ENCODE data around the gene WDR5. TPM values are rescaled to one million over a fixed set of nuclear protein-coding genes. Genes with fewer than 3 reads are reported as not detected.

Gene WDR5
- total and polyA plus RNA-seq, 3 donors from 2014 or later, result 52.4 to 91.4 (median 54.9) TPM

DNA sequence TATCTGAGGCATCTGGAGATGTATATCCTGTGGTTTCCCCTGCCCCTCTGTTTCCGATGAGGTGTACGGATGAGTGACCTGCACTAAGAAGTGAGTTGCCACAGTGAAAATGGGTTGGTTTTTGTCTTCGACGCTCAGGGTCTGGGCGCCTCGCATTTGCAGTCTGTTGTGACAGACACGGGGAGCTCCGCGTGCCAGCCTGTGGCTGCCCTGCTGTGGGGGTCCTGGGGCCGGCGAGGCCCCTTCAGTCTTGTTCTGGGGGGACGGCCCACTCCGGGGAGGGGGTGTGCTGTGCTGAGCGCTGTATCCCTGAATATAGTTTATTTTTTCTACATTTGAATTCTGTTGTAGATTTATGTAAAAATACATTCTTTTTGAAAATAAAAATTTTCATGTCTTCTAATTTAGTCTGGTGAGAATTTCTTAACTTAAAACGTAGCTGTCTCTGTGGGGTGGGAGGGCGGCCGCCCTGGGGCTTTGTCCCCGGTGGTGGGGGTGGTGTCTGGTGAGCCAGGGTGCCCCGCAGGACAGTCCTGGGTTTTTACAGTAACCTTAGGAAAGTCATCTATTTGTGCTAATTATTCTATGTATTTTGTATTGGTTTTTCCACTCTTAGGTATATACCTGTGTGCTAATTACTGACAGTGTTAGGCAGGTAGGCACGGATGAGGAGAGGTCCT, 23.8 kb downstream of the WDR5 start:
- H3K4me1 ChIP-seq, result peaks cover 2% of the 10 kb centered on the region
- H3K4me3 ChIP-seq, result no peak overlapping the region
- 87 to 88% methylated on average over 20 of the region's 20 CpGs for WGBS, 2 donors
- intact Hi-C loops (cut with DNase I; ENCODE audit: low total_unique reads), result no loop called here
- no peaks in the 10 kb centered on the region for H3K27me3 ChIP-seq
- H3K36me3 ChIP-seq (ENCODE audit: low read depth, missing control alignments), result no peaks in the 10 kb centered on the region
- DNase-seq, result no peak
- no peaks in the 10 kb centered on the region for H3K9me3 ChIP-seq
- no peak overlapping the region for H3K27ac ChIP-seq
- TF ChIP-seq POLR2A (IDR thresholded peaks at IDR 0.05) (no peak), CTCF (IDR thresholded peaks at IDR 0.05) (no peak)

DNA sequence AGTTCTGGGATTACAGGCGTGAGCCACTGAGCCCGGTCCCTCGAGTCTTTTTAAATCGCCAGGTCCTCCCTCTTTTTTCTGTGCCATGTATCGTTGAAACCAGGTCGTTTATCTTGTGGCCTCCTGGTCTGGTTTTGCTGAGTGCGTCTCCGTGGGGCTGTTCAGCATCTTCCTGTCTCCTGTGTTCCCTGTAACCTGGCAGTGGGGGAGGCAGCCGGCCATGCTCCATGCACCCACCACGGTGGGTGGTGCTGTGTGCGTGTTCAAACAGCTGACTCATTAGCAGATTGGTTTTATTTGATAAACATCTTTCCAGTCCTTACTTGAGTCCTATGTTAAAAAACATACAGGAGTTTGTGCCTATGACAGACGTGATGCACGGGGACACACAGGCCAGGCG, 25.8 kb downstream of the WDR5 start:
- no peak overlapping the region for H3K27ac ChIP-seq
- H3K27me3 ChIP-seq, result no peaks in the 10 kb centered on the region
- WGBS, 2 donors, result 88 to 89% methylated on average over 14 of the region's 14 CpGs
- no peak for DNase-seq
- no peaks in the 10 kb centered on the region for H3K36me3 ChIP-seq (ENCODE audit: low read depth, missing control alignments)
- intact Hi-C loops (cut with DNase I; ENCODE audit: low total_unique reads), result no loop called here
- H3K4me1 ChIP-seq, result peaks cover 2% of the 10 kb centered on the region
- no peak for TF ChIP-seq POLR2A (IDR thresholded peaks at IDR 0.05)
- TF ChIP-seq CTCF (IDR thresholded peaks at IDR 0.05), result no peak
- H3K4me3 ChIP-seq, result no peak overlapping the region
- H3K9me3 ChIP-seq, result no peaks in the 10 kb centered on the region

DNA sequence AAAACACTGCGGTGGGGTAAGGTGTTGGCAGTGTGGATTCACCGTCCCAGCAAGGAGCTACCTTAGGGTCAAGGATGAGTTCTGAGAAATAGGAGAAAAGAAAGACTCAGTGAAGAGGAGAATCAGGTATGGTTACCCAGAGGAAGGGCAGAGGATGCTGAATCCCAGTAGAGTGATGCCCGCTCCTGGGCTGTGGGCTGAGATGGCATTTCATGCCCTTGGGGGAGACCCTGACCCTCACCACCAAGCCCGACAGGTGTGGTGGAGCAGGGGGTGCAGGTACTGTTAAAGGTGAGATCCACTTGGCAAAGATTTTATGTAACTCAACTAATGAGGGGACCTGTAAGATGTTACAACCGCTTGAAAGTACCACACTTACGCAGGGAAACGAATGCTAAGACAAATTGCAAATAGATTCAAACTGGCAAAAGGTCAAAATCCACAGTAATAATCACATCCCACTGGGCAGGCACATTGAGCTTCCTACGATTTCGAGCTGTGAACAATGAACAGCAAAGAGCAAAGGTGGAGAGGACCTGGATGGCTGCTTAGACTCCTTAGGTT, 26.4 kb downstream of the WDR5 start:
- 76% methylated on average over 9 of the region's 9 CpGs for WGBS, 2 donors
- intact Hi-C loops (cut with DNase I; ENCODE audit: low total_unique reads), result no loop called here
- Histone ChIP-seq H3K4me3 (no peak overlapping the region), H3K27ac (no peak overlapping the region), H3K9me3 (no peaks in the 10 kb centered on the region), H3K36me3 (ENCODE audit: low read depth, missing control alignments) (no peaks in the 10 kb centered on the region), H3K4me1 (peaks cover 2% of the 10 kb centered on the region), H3K27me3 (no peaks in the 10 kb centered on the region)
- TF ChIP-seq POLR2A (IDR thresholded peaks at IDR 0.05), result no peak
- TF ChIP-seq CTCF (IDR thresholded peaks at IDR 0.05), result no peak
- no peak for DNase-seq

DNA sequence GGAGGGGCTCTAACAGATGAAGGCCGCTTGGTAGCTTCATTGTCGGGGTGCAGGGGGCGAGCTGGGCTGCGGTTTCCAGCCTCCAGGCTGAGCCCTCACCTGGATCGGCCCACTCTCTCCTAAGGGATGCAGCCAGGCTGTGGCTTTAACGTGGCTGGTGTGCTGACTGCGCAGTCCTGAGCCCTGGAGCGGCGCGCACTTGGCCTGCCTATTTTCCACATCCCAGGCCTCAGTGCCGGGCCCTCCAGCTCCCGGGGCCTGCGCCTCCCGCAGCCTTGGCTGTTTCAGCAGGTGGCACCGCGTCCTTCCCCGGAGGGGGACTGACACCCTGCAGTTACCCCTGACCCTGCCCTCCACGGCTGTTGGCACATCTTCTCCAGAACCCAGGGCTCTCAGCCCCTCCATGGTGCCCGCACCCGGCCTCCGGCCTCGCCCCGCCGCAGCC, 27.1 kb downstream of the WDR5 start:
- no peak overlapping the region for H3K27ac ChIP-seq
- H3K4me3 ChIP-seq, result no peak overlapping the region
- H3K36me3 ChIP-seq (ENCODE audit: low read depth, missing control alignments), result no peaks in the 10 kb centered on the region
- WGBS, 2 donors, result 34 to 51% methylated on average over 23 to 24 of the region's 24 CpGs
- peak; percentile 38 for DNase-seq
- no peaks in the 10 kb centered on the region for H3K9me3 ChIP-seq
- TF ChIP-seq POLR2A (IDR thresholded peaks at IDR 0.05), result no peak
- no peak for TF ChIP-seq CTCF (IDR thresholded peaks at IDR 0.05)
- H3K27me3 ChIP-seq, result no peaks in the 10 kb centered on the region
- intact Hi-C loops (cut with DNase I; ENCODE audit: low total_unique reads), result no loop called here
- peaks cover 2% of the 10 kb centered on the region for H3K4me1 ChIP-seq

Data from testis (tissue), 3 donors.